Measurements from ENCODE around the gene ANAPC5.

DNA sequence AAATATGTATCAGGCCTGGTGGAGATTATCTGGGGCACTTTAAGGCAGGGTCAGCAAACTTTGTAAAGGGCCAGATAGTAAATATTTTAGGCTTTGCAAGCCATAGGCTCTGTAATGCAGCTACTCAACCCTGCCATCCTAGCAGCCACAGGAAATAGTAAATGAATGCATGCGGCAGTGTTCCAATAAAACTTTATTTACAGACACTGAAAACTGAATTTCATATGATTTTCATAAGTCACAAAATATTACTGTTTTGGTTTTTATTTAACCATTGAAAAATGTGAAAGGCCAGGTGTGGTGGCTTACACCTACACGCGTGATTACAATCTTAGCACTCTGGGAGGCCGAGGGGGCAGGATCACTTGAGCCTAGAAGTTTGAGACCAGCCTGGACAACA lies 52.5 kb downstream of the ANAPC5 start:
- TF ChIP-seq CREM (CRISPR knock-in tag; IDR thresholded peaks at IDR 0.05), result no peak
- TF ChIP-seq, protein P1, sequence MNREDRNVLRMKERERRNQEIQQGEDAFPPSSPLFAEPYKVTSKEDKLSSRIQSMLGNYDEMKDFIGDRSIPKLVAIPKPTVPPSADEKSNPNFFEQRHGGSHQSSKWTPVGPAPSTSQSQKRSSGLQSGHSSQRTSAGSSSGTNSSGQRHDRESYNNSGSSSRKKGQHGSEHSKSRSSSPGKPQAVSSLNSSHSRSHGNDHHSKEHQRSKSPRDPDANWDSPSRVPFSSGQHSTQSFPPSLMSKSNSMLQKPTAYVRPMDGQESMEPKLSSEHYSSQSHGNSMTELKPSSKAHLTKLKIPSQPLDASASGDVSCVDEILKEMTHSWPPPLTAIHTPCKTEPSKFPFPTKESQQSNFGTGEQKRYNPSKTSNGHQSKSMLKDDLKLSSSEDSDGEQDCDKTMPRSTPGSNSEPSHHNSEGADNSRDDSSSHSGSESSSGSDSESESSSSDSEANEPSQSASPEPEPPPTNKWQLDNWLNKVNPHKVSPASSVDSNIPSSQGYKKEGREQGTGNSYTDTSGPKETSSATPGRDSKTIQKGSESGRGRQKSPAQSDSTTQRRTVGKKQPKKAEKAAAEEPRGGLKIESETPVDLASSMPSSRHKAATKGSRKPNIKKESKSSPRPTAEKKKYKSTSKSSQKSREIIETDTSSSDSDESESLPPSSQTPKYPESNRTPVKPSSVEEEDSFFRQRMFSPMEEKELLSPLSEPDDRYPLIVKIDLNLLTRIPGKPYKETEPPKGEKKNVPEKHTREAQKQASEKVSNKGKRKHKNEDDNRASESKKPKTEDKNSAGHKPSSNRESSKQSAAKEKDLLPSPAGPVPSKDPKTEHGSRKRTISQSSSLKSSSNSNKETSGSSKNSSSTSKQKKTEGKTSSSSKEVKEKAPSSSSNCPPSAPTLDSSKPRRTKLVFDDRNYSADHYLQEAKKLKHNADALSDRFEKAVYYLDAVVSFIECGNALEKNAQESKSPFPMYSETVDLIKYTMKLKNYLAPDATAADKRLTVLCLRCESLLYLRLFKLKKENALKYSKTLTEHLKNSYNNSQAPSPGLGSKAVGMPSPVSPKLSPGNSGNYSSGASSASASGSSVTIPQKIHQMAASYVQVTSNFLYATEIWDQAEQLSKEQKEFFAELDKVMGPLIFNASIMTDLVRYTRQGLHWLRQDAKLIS (CRISPR knock-in tag; IDR thresholded peaks at IDR 0.05; ENCODE audit: borderline replicate concordance), result no peak
- TF ChIP-seq, protein P2, sequence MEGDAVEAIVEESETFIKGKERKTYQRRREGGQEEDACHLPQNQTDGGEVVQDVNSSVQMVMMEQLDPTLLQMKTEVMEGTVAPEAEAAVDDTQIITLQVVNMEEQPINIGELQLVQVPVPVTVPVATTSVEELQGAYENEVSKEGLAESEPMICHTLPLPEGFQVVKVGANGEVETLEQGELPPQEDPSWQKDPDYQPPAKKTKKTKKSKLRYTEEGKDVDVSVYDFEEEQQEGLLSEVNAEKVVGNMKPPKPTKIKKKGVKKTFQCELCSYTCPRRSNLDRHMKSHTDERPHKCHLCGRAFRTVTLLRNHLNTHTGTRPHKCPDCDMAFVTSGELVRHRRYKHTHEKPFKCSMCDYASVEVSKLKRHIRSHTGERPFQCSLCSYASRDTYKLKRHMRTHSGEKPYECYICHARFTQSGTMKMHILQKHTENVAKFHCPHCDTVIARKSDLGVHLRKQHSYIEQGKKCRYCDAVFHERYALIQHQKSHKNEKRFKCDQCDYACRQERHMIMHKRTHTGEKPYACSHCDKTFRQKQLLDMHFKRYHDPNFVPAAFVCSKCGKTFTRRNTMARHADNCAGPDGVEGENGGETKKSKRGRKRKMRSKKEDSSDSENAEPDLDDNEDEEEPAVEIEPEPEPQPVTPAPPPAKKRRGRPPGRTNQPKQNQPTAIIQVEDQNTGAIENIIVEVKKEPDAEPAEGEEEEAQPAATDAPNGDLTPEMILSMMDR (IDR thresholded peaks at IDR 0.05), result no peak
- TF ChIP-seq ZNF263 (CRISPR knock-in tag; IDR thresholded peaks at IDR 0.05; ENCODE audit: low read depth), result no peak
- TF ChIP-seq E2F4 (CRISPR knock-in tag; IDR thresholded peaks at IDR 0.05; ENCODE audit: borderline replicate concordance, low read depth), result no peak
- TF ChIP-seq, protein P3, sequence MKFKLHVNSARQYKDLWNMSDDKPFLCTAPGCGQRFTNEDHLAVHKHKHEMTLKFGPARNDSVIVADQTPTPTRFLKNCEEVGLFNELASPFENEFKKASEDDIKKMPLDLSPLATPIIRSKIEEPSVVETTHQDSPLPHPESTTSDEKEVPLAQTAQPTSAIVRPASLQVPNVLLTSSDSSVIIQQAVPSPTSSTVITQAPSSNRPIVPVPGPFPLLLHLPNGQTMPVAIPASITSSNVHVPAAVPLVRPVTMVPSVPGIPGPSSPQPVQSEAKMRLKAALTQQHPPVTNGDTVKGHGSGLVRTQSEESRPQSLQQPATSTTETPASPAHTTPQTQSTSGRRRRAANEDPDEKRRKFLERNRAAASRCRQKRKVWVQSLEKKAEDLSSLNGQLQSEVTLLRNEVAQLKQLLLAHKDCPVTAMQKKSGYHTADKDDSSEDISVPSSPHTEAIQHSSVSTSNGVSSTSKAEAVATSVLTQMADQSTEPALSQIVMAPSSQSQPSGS (CRISPR knock-in tag; IDR thresholded peaks at IDR 0.05; ENCODE audit: borderline replicate concordance, low read depth), result no peak
- TF ChIP-seq, protein P4, sequence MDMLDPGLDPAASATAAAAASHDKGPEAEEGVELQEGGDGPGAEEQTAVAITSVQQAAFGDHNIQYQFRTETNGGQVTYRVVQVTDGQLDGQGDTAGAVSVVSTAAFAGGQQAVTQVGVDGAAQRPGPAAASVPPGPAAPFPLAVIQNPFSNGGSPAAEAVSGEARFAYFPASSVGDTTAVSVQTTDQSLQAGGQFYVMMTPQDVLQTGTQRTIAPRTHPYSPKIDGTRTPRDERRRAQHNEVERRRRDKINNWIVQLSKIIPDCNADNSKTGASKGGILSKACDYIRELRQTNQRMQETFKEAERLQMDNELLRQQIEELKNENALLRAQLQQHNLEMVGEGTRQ (CRISPR knock-in tag; IDR thresholded peaks at IDR 0.05), result no peak
- no peak for TF ChIP-seq CBFB (CRISPR knock-in tag; IDR thresholded peaks at IDR 0.05; ENCODE audit: low read depth)
- no peak for TF ChIP-seq EMX1 (CRISPR knock-in tag; IDR thresholded peaks at IDR 0.05)
- TF ChIP-seq ZNF121 (CRISPR knock-in tag; IDR thresholded peaks at IDR 0.05), result no peak
- TF ChIP-seq PRRX2 (CRISPR knock-in tag; IDR thresholded peaks at IDR 0.05), result no peak
